WTC11 (cell line): Measurements from ENCODE around the gene BPIFB4. TPM values are rescaled to one million over a fixed set of nuclear protein-coding genes. Genes with fewer than 3 reads are reported as not detected.

ENCODE experiments used
- ATAC-seq: fragments of 200-7000 bp; cut with Tn5 transposase; 2 replicates; pipeline ENCODE4 v1.10.0; 2021; ENCODE audit warnings: mild to moderate bottlenecking, moderate library complexity
- CTCF ChIA-PET: fragments of 300-600 bp; sonication (Branson Sonifier 250); formaldehyde crosslinking; loops from one replicate; lab custom pipeline; 2021; ENCODE audit warnings: antibody characterized with exemption; lab: Charles Lee
- POLR2A ChIA-PET: fragments of 350-600 bp; sonication (Branson Sonifier 250); formaldehyde crosslinking; loops from one replicate; lab custom pipeline; 2021; ENCODE audit warnings: antibody characterized with exemption; lab: Charles Lee
- DNase-seq: peaks from one replicate; pipeline ENCODE4 v3.0.0; 2021; ENCODE audit warnings: low spot score
- H3K27ac Mint-ChIP-seq: 2 replicates; pipeline ENCODE4 v1.8.0; 2021; ENCODE audit warnings: mixed read lengths
- H3K27me3 Mint-ChIP-seq: 2 replicates; pipeline ENCODE4 v1.8.0; 2021; ENCODE audit warnings: low read depth, mild to moderate bottlenecking, moderate library complexity, mixed read lengths
- H3K36me3 Mint-ChIP-seq: 2 replicates; pipeline ENCODE4 v1.8.0; 2021; ENCODE audit warnings: mixed read lengths
- H3K4me1 Mint-ChIP-seq: 2 replicates; pipeline ENCODE4 v1.8.0; 2022; ENCODE audit warnings: mixed read lengths
- H3K4me3 Mint-ChIP-seq: 2 replicates; pipeline ENCODE4 v1.8.0; 2021; ENCODE audit warnings: mild to moderate bottlenecking, moderate library complexity, mixed read lengths
- H3K9me3 Mint-ChIP-seq: 2 replicates; pipeline ENCODE4 v1.8.0; 2021; ENCODE audit warnings: mixed read lengths
- AR ChIP-seq: fragments of 250-450 bp; sonication (Bioruptor Pico); IDR thresholded peaks from 2 replicates; pipeline ENCODE4 v1.9.0; 2021; ENCODE audit warnings: mild to moderate bottlenecking
- ARID4B ChIP-seq: sonication (generic); formaldehyde crosslinking; IDR thresholded peaks from 2 replicates; pipeline ENCODE4 v1.8.0; 2023; ENCODE audit warnings: missing genetic modification reagents, mild to moderate bottlenecking, borderline replicate concordance
- ATF1 ChIP-seq: sonication (generic); formaldehyde crosslinking; IDR thresholded peaks from 2 replicates; pipeline ENCODE4 v1.8.1; 2023; ENCODE audit warnings: mild to moderate bottlenecking, moderate library complexity, missing genetic modification reagents
- ELF4 ChIP-seq: sonication (generic); formaldehyde crosslinking; IDR thresholded peaks from 2 replicates; pipeline ENCODE4 v1.8.1; 2022; ENCODE audit warnings: low read depth, mild to moderate bottlenecking, moderate library complexity, missing genetic modification reagents
- GABPB1 ChIP-seq: sonication (generic); formaldehyde crosslinking; IDR thresholded peaks from 2 replicates; pipeline ENCODE4 v1.8.1; 2023; ENCODE audit warnings: mild to moderate bottlenecking, missing genetic modification reagents
- GRHL2 ChIP-seq: fragments of 250-450 bp; sonication (Bioruptor Pico); IDR thresholded peaks from 2 replicates; pipeline ENCODE4 v1.8.0; 2022; ENCODE audit warnings: mild to moderate bottlenecking, moderate library complexity; ENCODE audit not compliant: insufficient replicate concordance, severe bottlenecking
- GTF2I ChIP-seq: fragments of 250-450 bp; sonication (Bioruptor Pico); conservative IDR thresholded peaks from 2 replicates; pipeline ENCODE4 v1.4.0; 2021; ENCODE audit warnings: mild to moderate bottlenecking
- IRF2 ChIP-seq: sonication (generic); formaldehyde crosslinking; IDR thresholded peaks from 2 replicates; pipeline ENCODE4 v1.8.0; 2022; ENCODE audit warnings: low read depth, missing genetic modification reagents, borderline replicate concordance
- KAT7 ChIP-seq: sonication (generic); formaldehyde crosslinking; IDR thresholded peaks from 2 replicates; pipeline ENCODE4 v1.8.1; 2023; ENCODE audit warnings: missing genetic modification reagents, mild to moderate bottlenecking, borderline replicate concordance
- RORB ChIP-seq: fragments of 250-450 bp; sonication (Bioruptor Pico); IDR thresholded peaks from 2 replicates; pipeline ENCODE4 v1.9.0; 2021; ENCODE audit warnings: mild to moderate bottlenecking
- SOX15 ChIP-seq: fragments of 250-450 bp; sonication (Bioruptor Pico); IDR thresholded peaks from 2 replicates; pipeline ENCODE4 v1.9.0; 2021; ENCODE audit warnings: mild to moderate bottlenecking
- SP1 ChIP-seq: sonication (generic); formaldehyde crosslinking; conservative IDR thresholded peaks from 2 replicates; pipeline ENCODE4 v1.8.1; 2022; ENCODE audit warnings: missing genetic modification reagents
- TCF7 ChIP-seq: sonication (generic); formaldehyde crosslinking; IDR thresholded peaks from 2 replicates; pipeline ENCODE4 v1.8.0; 2022; ENCODE audit warnings: mild to moderate bottlenecking, low read depth, missing genetic modification reagents, moderate library complexity
- TEAD4 ChIP-seq: sonication (generic); formaldehyde crosslinking; IDR thresholded peaks from 2 replicates; pipeline ENCODE4 v1.8.0; 2022; ENCODE audit warnings: mild to moderate bottlenecking, missing genetic modification reagents
- ZNF232 ChIP-seq: sonication (generic); formaldehyde crosslinking; IDR thresholded peaks from 2 replicates; pipeline ENCODE4 v1.8.0; 2022; ENCODE audit warnings: mild to moderate bottlenecking, missing genetic modification reagents
- ZNF317 ChIP-seq: sonication (generic); formaldehyde crosslinking; IDR thresholded peaks from 2 replicates; pipeline ENCODE4 v1.8.1; 2023; ENCODE audit warnings: low read depth, mild to moderate bottlenecking, moderate library complexity, missing genetic modification reagents, borderline replicate concordance
- ZNF396 ChIP-seq: fragments of 250-450 bp; sonication (Bioruptor Pico); IDR thresholded peaks from 2 replicates; pipeline ENCODE4 v1.8.0; 2021; ENCODE audit warnings: mild to moderate bottlenecking, moderate library complexity, borderline replicate concordance
- total RNA-seq: library from RNA; stranded (reverse); gene quantifications from 3 replicates; pipeline ENCODE4 v1.2.3, GENCODE V29; 2021
- TF ChIP-seq, protein P1 (sequence below): sonication (generic); formaldehyde crosslinking; IDR thresholded peaks from 2 replicates; pipeline ENCODE4 v1.8.0; 2022; ENCODE audit warnings: mild to moderate bottlenecking, missing genetic modification reagents
- TF ChIP-seq, protein P2 (sequence below): sonication (generic); formaldehyde crosslinking; IDR thresholded peaks from 2 replicates; pipeline ENCODE4 v1.8.0; 2022; ENCODE audit warnings: mild to moderate bottlenecking, missing genetic modification reagents
- TF ChIP-seq, protein P3 (sequence below): fragments of 250-450 bp; sonication (Bioruptor Pico); IDR thresholded peaks from 2 replicates; pipeline ENCODE4 v1.9.0; 2021; ENCODE audit warnings: mild to moderate bottlenecking
- TF ChIP-seq, protein P4 (sequence below): sonication (generic); formaldehyde crosslinking; IDR thresholded peaks from 2 replicates; pipeline ENCODE4 v1.8.1; 2022; ENCODE audit warnings: mild to moderate bottlenecking, missing genetic modification reagents, moderate library complexity, borderline replicate concordance
- TF ChIP-seq, protein P5 (sequence below): fragments of 250-450 bp; sonication (Bioruptor Pico); conservative IDR thresholded peaks from 2 replicates; pipeline ENCODE4 v1.9.0; 2021; ENCODE audit warnings: mild to moderate bottlenecking

Gene BPIFB4
- total RNA-seq, 1 experiment from 2014 or later, result not detected

GRCh38 chr20:33063271-33063670, 16.2 kb upstream of the BPIFB4 start (continued):
- no peak for TF ChIP-seq ELF4
- TF ChIP-seq SP1 (CRISPR knock-in tag), result no peak
- TF ChIP-seq, protein P1, sequence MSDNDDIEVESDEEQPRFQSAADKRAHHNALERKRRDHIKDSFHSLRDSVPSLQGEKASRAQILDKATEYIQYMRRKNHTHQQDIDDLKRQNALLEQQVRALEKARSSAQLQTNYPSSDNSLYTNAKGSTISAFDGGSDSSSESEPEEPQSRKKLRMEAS (CRISPR knock-in tag), result no peak
- TF ChIP-seq SOX15 (CRISPR knock-in tag), result no peak

DNA sequence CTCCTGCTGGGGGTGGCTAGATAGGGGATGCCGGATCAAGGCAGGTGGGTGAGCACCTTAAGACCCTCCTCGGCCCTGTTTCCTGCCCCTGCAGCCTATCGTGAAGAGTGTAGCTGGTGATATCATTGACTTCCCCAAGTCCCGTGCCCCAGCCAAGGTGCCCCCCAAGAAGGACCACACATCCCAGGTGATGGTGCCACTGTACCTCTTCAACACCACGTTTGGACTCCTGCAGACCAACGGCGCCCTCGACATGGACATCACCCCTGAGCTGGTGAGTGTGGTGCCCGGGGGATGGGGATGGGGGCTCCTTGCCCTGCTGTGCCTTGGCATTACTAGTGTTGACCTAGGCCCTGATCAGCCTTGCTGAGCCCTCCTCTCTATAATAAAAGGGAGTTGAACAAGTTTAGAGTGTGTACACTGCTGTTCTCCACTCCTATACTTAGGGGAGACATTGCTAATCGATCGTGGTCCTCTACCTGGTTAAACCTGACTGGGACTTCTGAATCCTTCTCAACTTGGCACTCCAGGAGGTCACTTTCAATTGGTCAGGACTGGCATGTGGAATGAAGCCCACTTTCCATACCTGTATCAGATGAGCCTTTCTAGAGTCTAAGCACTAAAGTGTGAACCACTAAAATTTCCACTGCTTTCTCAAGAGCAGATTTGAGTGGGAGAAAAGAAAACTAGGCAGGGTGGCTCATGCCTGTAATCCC, 14.7 kb upstream of the BPIFB4 start:
- POLR2A ChIA-PET, result no interaction called here
- Mint-ChIP-seq H3K4me3 (no peak overlapping the region), H3K4me1 (no peaks in the 10 kb centered on the region), H3K36me3 (no peaks in the 10 kb centered on the region), H3K27ac (no peak overlapping the region), H3K9me3 (no peaks in the 10 kb centered on the region), H3K27me3 (no peaks in the 10 kb centered on the region)
- CTCF ChIA-PET, result no interaction called here
- DNase-seq (no peak), ATAC-seq (no peak)
- TF ChIP-seq, protein P2, sequence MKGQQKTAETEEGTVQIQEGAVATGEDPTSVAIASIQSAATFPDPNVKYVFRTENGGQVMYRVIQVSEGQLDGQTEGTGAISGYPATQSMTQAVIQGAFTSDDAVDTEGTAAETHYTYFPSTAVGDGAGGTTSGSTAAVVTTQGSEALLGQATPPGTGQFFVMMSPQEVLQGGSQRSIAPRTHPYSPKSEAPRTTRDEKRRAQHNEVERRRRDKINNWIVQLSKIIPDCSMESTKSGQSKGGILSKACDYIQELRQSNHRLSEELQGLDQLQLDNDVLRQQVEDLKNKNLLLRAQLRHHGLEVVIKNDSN (CRISPR knock-in tag), result no peak
- TF ChIP-seq SOX15 (CRISPR knock-in tag) (no peak), GRHL2 (CRISPR knock-in tag) (no peak), TEAD4 (CRISPR knock-in tag) (no peak), RORB (CRISPR knock-in tag) (no peak), ZNF396 (CRISPR knock-in tag) (no peak), TCF7 (no peak), GABPB1 (CRISPR knock-in tag) (no peak), ZNF317 (CRISPR knock-in tag) (no peak), ARID4B (CRISPR knock-in tag) (no peak), KAT7 (CRISPR knock-in tag) (no peak), SP1 (CRISPR knock-in tag) (no peak), ZNF232 (CRISPR knock-in tag) (no peak), AR (CRISPR knock-in tag) (no peak), GTF2I (CRISPR knock-in tag) (no peak), IRF2 (CRISPR knock-in tag) (no peak), ATF1 (CRISPR knock-in tag) (no peak)
- TF ChIP-seq, protein P3, sequence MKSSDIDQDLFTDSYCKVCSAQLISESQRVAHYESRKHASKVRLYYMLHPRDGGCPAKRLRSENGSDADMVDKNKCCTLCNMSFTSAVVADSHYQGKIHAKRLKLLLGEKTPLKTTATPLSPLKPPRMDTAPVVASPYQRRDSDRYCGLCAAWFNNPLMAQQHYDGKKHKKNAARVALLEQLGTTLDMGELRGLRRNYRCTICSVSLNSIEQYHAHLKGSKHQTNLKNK (CRISPR knock-in tag), result no peak
- TF ChIP-seq, protein P4, sequence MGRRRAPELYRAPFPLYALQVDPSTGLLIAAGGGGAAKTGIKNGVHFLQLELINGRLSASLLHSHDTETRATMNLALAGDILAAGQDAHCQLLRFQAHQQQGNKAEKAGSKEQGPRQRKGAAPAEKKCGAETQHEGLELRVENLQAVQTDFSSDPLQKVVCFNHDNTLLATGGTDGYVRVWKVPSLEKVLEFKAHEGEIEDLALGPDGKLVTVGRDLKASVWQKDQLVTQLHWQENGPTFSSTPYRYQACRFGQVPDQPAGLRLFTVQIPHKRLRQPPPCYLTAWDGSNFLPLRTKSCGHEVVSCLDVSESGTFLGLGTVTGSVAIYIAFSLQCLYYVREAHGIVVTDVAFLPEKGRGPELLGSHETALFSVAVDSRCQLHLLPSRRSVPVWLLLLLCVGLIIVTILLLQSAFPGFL (CRISPR knock-in tag), result no peak
- TF ChIP-seq, protein P5, sequence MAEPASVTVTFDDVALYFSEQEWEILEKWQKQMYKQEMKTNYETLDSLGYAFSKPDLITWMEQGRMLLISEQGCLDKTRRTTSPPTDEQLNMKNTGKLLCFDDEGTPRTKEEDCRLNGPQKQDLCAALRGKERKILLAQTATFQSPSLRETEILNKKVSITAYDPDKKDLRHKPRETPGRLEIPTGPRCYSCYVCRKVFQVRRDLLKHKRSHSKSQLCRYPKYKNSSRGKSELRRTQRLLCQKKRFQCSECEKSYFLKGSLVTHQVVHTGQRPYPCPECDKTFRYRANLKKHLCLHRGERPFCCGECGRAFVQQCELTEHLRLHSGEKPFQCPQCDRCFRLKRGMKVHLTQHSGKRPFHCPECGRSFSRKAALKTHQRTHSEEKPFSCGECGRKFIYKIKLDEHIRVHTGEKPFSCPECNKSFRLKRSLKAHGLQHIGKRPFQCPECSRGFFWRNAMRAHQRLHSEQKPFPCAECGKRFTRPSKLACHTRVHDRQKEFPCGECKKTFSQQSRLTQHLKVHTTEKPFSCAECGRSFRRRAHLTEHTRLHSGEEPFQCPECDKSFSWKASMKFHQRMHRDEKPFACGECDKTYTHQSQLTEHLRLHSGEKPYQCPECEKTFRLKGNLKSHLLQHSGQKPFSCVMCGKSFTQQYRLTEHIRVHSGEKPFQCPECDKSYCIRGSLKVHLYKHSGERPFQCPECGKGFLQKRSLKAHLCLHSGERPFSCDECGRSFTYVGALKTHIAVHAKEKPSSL (CRISPR knock-in tag), result no peak
